HG02678 (cell line): ENCODE data around the gene FRMD1.

ENCODE experiments used
- ATAC-seq: cut with Tn5 transposase; IDR thresholded peaks from one replicate; pipeline ENCODE4 v1.9.1; 2021; ENCODE audit warnings: mild to moderate bottlenecking, moderate library complexity; ENCODE audit not compliant: unreplicated experiment

FRMD1 gene

GRCh38 chr6:168056892-168057527, 22.0 kb downstream of the FRMD1 start:
- ATAC-seq, result no peak

GRCh38 chr6:168055696-168056489, 23.1 kb downstream of the FRMD1 start:
- no peak for ATAC-seq

GRCh38 chr6:168054765-168055560, 24.0 kb downstream of the FRMD1 start:
- ATAC-seq, result no peak

GRCh38 chr6:168053957-168054471, 25.0 kb downstream of the FRMD1 start:
- no peak for ATAC-seq

- ATAC-seq, result no peak
These were observed 25.7 kb downstream of the FRMD1 start for GRCh38 chr6:168053086-168053956.

- ATAC-seq, result no peak
These were observed 26.6 kb downstream of the FRMD1 start for GRCh38 chr6:168052291-168052891.

GRCh38 chr6:168051648-168052047, 27.4 kb downstream of the FRMD1 start:
- ATAC-seq, result no peak

- ATAC-seq, result no peak
These were observed 28.0 kb downstream of the FRMD1 start for GRCh38 chr6:168050881-168051586.

- no peak for ATAC-seq
These were observed 28.7 kb downstream of the FRMD1 start for GRCh38 chr6:168050225-168050880.

GRCh38 chr6:168049706-168050224, 29.2 kb downstream of the FRMD1 start:
- no peak for ATAC-seq

- no peak for ATAC-seq
These were observed 29.7 kb downstream of the FRMD1 start for GRCh38 chr6:168049277-168049676.

- ATAC-seq, result no peak
These were observed 30.3 kb downstream of the FRMD1 start for GRCh38 chr6:168048724-168049025.

- no peak for ATAC-seq
These were observed 30.9 kb downstream of the FRMD1 start for GRCh38 chr6:168047841-168048723.

- ATAC-seq, result no peak
These were observed 32.3 kb downstream of the FRMD1 start for GRCh38 chr6:168046696-168047095.

- no peak for ATAC-seq
These were observed 33.0 kb downstream of the FRMD1 start for GRCh38 chr6:168045706-168046620.

GRCh38 chr6:168045141-168045691, 33.8 kb downstream of the FRMD1 start:
- no peak for ATAC-seq
